Measurements from ENCODE around the gene NMNAT1.

DNA sequence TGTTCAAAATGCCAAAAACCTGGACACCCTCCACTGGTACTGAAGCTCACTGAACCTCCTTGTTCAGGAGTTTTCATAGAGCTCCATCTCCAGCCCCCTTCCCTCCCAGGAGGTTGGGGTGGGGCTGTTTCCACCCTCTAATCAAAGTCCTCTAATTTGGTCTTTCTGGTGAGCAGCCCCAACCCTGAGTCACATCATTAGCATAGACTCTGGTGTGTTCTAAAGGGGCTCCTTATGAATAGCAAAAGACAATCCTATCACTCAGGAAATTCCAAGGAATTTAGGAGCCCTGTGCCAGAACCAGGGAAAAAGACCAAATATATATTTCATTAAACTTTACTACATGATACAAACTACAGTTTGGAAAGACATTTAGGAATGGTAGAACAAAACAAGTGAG is 76.3 kb downstream of the NMNAT1 start:
- TF ChIP-seq RAD21 (conservative IDR thresholded peaks at IDR 0.05 in 1 of 2, IDR thresholded peaks at IDR 0.05 in 1 of 2) (no peak), POLR2A (IDR thresholded peaks at IDR 0.05; ENCODE audit: low read length) (no peak), ZNF302 (CRISPR knock-in tag; IDR thresholded peaks at IDR 0.05) (no peak), MAZ (IDR thresholded peaks at IDR 0.05; ENCODE audit: borderline replicate concordance, low read depth, low read length) (no peak), HDAC2 (IDR thresholded peaks at IDR 0.05) (no peak), NR3C1 (IDR thresholded peaks at IDR 0.05) (no peak), PHF8 (IDR thresholded peaks at IDR 0.05; ENCODE audit: borderline replicate concordance, low read depth) (no peak)
- TF ChIP-seq, protein P1, sequence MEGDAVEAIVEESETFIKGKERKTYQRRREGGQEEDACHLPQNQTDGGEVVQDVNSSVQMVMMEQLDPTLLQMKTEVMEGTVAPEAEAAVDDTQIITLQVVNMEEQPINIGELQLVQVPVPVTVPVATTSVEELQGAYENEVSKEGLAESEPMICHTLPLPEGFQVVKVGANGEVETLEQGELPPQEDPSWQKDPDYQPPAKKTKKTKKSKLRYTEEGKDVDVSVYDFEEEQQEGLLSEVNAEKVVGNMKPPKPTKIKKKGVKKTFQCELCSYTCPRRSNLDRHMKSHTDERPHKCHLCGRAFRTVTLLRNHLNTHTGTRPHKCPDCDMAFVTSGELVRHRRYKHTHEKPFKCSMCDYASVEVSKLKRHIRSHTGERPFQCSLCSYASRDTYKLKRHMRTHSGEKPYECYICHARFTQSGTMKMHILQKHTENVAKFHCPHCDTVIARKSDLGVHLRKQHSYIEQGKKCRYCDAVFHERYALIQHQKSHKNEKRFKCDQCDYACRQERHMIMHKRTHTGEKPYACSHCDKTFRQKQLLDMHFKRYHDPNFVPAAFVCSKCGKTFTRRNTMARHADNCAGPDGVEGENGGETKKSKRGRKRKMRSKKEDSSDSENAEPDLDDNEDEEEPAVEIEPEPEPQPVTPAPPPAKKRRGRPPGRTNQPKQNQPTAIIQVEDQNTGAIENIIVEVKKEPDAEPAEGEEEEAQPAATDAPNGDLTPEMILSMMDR (IDR thresholded peaks at IDR 0.05) = no peak
- TF ChIP-seq, protein P2, sequence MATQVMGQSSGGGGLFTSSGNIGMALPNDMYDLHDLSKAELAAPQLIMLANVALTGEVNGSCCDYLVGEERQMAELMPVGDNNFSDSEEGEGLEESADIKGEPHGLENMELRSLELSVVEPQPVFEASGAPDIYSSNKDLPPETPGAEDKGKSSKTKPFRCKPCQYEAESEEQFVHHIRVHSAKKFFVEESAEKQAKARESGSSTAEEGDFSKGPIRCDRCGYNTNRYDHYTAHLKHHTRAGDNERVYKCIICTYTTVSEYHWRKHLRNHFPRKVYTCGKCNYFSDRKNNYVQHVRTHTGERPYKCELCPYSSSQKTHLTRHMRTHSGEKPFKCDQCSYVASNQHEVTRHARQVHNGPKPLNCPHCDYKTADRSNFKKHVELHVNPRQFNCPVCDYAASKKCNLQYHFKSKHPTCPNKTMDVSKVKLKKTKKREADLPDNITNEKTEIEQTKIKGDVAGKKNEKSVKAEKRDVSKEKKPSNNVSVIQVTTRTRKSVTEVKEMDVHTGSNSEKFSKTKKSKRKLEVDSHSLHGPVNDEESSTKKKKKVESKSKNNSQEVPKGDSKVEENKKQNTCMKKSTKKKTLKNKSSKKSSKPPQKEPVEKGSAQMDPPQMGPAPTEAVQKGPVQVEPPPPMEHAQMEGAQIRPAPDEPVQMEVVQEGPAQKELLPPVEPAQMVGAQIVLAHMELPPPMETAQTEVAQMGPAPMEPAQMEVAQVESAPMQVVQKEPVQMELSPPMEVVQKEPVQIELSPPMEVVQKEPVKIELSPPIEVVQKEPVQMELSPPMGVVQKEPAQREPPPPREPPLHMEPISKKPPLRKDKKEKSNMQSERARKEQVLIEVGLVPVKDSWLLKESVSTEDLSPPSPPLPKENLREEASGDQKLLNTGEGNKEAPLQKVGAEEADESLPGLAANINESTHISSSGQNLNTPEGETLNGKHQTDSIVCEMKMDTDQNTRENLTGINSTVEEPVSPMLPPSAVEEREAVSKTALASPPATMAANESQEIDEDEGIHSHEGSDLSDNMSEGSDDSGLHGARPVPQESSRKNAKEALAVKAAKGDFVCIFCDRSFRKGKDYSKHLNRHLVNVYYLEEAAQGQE (IDR thresholded peaks at IDR 0.05) = no peak
- TF ChIP-seq, protein P3, sequence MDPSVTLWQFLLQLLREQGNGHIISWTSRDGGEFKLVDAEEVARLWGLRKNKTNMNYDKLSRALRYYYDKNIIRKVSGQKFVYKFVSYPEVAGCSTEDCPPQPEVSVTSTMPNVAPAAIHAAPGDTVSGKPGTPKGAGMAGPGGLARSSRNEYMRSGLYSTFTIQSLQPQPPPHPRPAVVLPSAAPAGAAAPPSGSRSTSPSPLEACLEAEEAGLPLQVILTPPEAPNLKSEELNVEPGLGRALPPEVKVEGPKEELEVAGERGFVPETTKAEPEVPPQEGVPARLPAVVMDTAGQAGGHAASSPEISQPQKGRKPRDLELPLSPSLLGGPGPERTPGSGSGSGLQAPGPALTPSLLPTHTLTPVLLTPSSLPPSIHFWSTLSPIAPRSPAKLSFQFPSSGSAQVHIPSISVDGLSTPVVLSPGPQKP (IDR thresholded peaks at IDR 0.05; ENCODE audit: low read depth, low read length) = no peak

Data from A549 (cell line).